ENCODE measurements around the gene CYP2W1. TPM values are rescaled to one million over a fixed set of nuclear protein-coding genes. Genes with fewer than 3 reads are reported as not detected.

Gene CYP2W1
- total RNA-seq, 2 donors from 2014 or later = 3.1 to 4.0 TPM

- Histone ChIP-seq H3K4me3 (no peak overlapping the region), H3K4me1 (replicated peaks) (peaks cover 13% of the 10 kb centered on the region), H3K36me3 (no peaks in the 10 kb centered on the region), H3K27me3 (replicated peaks; ENCODE audit: insufficient read depth) (no peaks in the 10 kb centered on the region), H3K27ac (no peak overlapping the region), H3K9me3 (no peaks in the 10 kb centered on the region)
- TF ChIP-seq POLR2AphosphoS5 (IDR thresholded peaks at IDR 0.05) = peak; percentile 48
- no peak for TF ChIP-seq CTCF (IDR thresholded peaks at IDR 0.05)
- intact Hi-C loops (cut with DNase I) = no loop called here
- DNase-seq (ENCODE audit: low spot score) = peak; percentile 56
- WGBS = 52% methylated on average over 18 of the region's 19 CpGs
These were observed 1.0 kb upstream of the CYP2W1 start for GRCh38 chr7:981793-982510.

- no peak for DNase-seq (ENCODE audit: low spot score)
- no peaks in the 10 kb centered on the region for H3K27me3 ChIP-seq (replicated peaks; ENCODE audit: insufficient read depth)
These were observed 424 bp upstream of the CYP2W1 start for GRCh38 chr7:982511-983003.

GRCh38 chr7:983616-984071 lies 663 bp downstream of the CYP2W1 start:
- TF ChIP-seq POLR2A (IDR thresholded peaks at IDR 0.05) (no peak), POLR2AphosphoS5 (IDR thresholded peaks at IDR 0.05) (no peak), CTCF (IDR thresholded peaks at IDR 0.05) (no peak)
- DNase-seq (ENCODE audit: low spot score) = no peak
- Histone ChIP-seq H3K27ac (no peak overlapping the region), H3K4me1 (replicated peaks) (peaks cover 9% of the 10 kb centered on the region), H3K27me3 (replicated peaks; ENCODE audit: insufficient read depth) (no peaks in the 10 kb centered on the region), H3K36me3 (no peaks in the 10 kb centered on the region), H3K4me3 (no peak overlapping the region), H3K9me3 (no peaks in the 10 kb centered on the region)
- intact Hi-C loops (cut with DNase I) = no loop called here
- WGBS = 84% methylated on average over 20 of the region's 20 CpGs

More at GRCh38 chr7:982511-983003, 424 bp upstream of the CYP2W1 start:
- H3K4me1 ChIP-seq (replicated peaks) = peaks cover 11% of the 10 kb centered on the region
- H3K27ac ChIP-seq = peak overlapping the region in 1 of 2 donors; percentile 54
- TF ChIP-seq CTCF (IDR thresholded peaks at IDR 0.05) = no peak
- TF ChIP-seq POLR2AphosphoS5 (IDR thresholded peaks at IDR 0.05) = no peak
- WGBS = 30% methylated on average over 8 of the region's 10 CpGs
- H3K36me3 ChIP-seq = no peaks in the 10 kb centered on the region
- H3K9me3 ChIP-seq = no peaks in the 10 kb centered on the region
- no peak overlapping the region for H3K4me3 ChIP-seq
- intact Hi-C loops (cut with DNase I) = no loop called here

GRCh38 chr7:984361-985126 lies 1.6 kb downstream of the CYP2W1 start:
- Histone ChIP-seq H3K36me3 (no peaks in the 10 kb centered on the region), H3K4me3 (no peak overlapping the region), H3K27ac (no peak overlapping the region), H3K9me3 (no peaks in the 10 kb centered on the region), H3K4me1 (replicated peaks) (peaks cover 9% of the 10 kb centered on the region), H3K27me3 (replicated peaks; ENCODE audit: insufficient read depth) (no peaks in the 10 kb centered on the region)
- WGBS = 87% methylated on average over 39 of the region's 39 CpGs
- no peak for DNase-seq (ENCODE audit: low spot score)
- intact Hi-C loops (cut with DNase I) = no loop called here
- no peak for TF ChIP-seq POLR2A (IDR thresholded peaks at IDR 0.05)
- no peak for TF ChIP-seq POLR2AphosphoS5 (IDR thresholded peaks at IDR 0.05)
- TF ChIP-seq CTCF (IDR thresholded peaks at IDR 0.05) = no peak

Measured in prostate gland (tissue), 2 donors.